Common myeloid progenitor, CD34-positive (primary cell): ENCODE measurements around the gene TLCD5.

ENCODE experiments used
- CTCF ChIA-PET: fragments of 350-600 bp; sonication (Branson Sonifier 250); formaldehyde crosslinking; loops from one replicate; lab custom pipeline; 2021; ENCODE audit warnings: antibody characterized with exemption; lab: Charles Lee
- POLR2A ChIA-PET: fragments of 350-600 bp; sonication (Branson Sonifier 250); formaldehyde crosslinking; loops from one replicate; lab custom pipeline; 2021; ENCODE audit warnings: antibody characterized with exemption; lab: Charles Lee
- DNase-seq, 3 donors: peaks; one replicate each; pipeline versions ENCODE4 v3.0.0 to v3.0.0-alpha.2; 2013
- H3K27ac ChIP-seq, 2 experiments: 1 replicate in 1 of 2; 2 replicates in 1 of 2; pipeline ENCODE4 v1.7.0; 2013; ENCODE audit warnings: inconsistent platforms in 2 of 2, low read length in 2 of 2, mild to moderate bottlenecking in 2 of 2, low read depth in 1 of 2, moderate library complexity in 1 of 2; ENCODE audit not compliant: severe bottlenecking in 2 of 2, insufficient read depth in 1 of 2, poor library complexity in 1 of 2
- H3K27me3 ChIP-seq, 5 experiments: replicated peaks in 2 of 5; 1 replicate in 3 of 5; 2 replicates in 2 of 5; pipeline versions ENCODE4 v1.6.1 to v1.7.0; 2013; ENCODE audit warnings: low read length in 4 of 5, mild to moderate bottlenecking in 2 of 5, moderate library complexity in 2 of 5, inconsistent platforms in 1 of 5; ENCODE audit not compliant: insufficient read depth in 5 of 5, control insufficient read depth in 4 of 5
- H3K36me3 ChIP-seq, 4 experiments: 1 replicate in 2 of 4; 2 replicates in 2 of 4; pipeline versions ENCODE4 v1.6.1 to v1.7.0; 2013; ENCODE audit warnings: low read length in 3 of 4, control low read depth in 1 of 4, mild to moderate bottlenecking in 1 of 4; ENCODE audit not compliant: control insufficient read depth in 4 of 4, insufficient read depth in 4 of 4
- H3K4me1 ChIP-seq, 4 experiments: 1 replicate in 3 of 4; 2 replicates in 1 of 4; pipeline versions ENCODE4 v1.6.1 to v1.7.1; 2013; ENCODE audit warnings: low read length in 3 of 4, mild to moderate bottlenecking in 3 of 4, control low read depth in 1 of 4, inconsistent platforms in 1 of 4, moderate library complexity in 1 of 4; ENCODE audit not compliant: control insufficient read depth in 4 of 4, insufficient read depth in 4 of 4; ENCODE audit errors: control extremely low read depth in 1 of 4
- H3K4me3 ChIP-seq, 7 experiments: 1 replicate in 4 of 7; 2 replicates in 3 of 7; pipeline versions ENCODE4 v1.5.1 to v1.7.0; 2013; ENCODE audit warnings: mild to moderate bottlenecking in 7 of 7, low read length in 6 of 7, moderate library complexity in 6 of 7, inconsistent platforms in 2 of 7, low read depth in 2 of 7, control low read depth in 1 of 7; ENCODE audit not compliant: insufficient read depth in 4 of 7, control insufficient read depth in 1 of 7; ENCODE audit errors: extremely low read depth in 1 of 7
- H3K9me3 ChIP-seq, 5 experiments: 1 replicate in 4 of 5; 2 replicates in 1 of 5; pipeline versions ENCODE4 v1.6.1 to v1.7.1; 2013; ENCODE audit warnings: low read length in 4 of 5, mild to moderate bottlenecking in 2 of 5, inconsistent platforms in 1 of 5, low read depth in 1 of 5, moderate library complexity in 1 of 5; ENCODE audit not compliant: control insufficient read depth in 4 of 5, insufficient read depth in 2 of 5; ENCODE audit errors: control extremely low read depth in 1 of 5
- WGBS: methylation state at CpG from one replicate; pipeline ENCODE4 v1.1.5; 2013; ENCODE audit not compliant: insufficient coverage; 5-methylcytosine and 5-hydroxymethylcytosine counted together

Gene TLCD5

DNA sequence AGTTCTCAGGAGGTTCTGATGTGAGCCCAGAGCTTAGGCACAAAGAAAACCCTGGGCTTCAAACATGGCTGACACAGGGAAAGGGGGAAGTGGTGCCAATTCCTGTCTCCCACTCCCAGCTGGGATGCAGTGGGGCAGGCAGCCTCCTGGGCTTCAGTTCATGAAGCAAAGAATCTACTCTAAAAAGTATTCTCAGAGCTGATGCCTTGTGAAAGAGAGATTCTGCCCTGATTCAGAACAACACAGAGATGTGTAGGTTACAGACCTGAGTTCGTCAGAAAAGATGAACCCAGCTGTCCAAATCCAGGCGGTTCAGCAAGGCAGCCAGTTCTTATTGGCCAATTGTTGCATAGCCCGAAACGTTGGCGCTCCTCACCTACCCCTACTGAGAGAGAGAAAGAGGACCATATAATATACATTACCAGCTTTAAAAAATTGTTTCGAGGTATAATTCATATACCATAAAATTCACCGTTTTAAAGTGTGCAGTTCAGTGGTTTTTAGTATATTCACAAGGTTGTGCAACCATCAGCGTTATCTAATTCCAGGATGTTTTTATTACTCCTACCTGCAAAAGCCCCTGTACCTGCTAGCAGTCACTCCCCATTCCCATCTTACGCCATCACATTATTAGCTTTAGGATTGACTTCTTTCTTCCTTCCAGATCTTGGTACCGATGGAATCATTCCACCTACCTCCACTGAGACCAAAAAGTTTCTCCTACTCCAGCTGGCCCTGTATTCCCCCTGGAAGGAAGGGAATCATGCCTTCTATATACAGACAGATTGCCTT is 7.2 kb upstream of the TLCD5 start:
- Histone ChIP-seq H3K4me1 (no peaks in the 10 kb centered on the region), H3K36me3 (no peaks in the 10 kb centered on the region), H3K27ac (no peak overlapping the region), H3K9me3 (no peaks in the 10 kb centered on the region), H3K4me3 (no peak overlapping the region), H3K27me3 (peaks cover 0 to 26% (median 9%) of the 10 kb centered on the region in 5 experiments)
- WGBS: 89% methylated on average over 3 of the region's 10 CpGs
- ChIA-PET POLR2A (interaction anchor here (0.7 kb wide), 1 partner anchor 9 kb away, joined by 3 read pairs; no protein-coding TSS in a partner anchor), CTCF (interaction anchor here (0.8 to 9.2 kb wide), 5 partner anchors 8 to 146 kb away, joined by 3 to 78 read pairs (median 6); partner anchors contain the start of gene TLCD5)
- DNase-seq: no peak

DNA sequence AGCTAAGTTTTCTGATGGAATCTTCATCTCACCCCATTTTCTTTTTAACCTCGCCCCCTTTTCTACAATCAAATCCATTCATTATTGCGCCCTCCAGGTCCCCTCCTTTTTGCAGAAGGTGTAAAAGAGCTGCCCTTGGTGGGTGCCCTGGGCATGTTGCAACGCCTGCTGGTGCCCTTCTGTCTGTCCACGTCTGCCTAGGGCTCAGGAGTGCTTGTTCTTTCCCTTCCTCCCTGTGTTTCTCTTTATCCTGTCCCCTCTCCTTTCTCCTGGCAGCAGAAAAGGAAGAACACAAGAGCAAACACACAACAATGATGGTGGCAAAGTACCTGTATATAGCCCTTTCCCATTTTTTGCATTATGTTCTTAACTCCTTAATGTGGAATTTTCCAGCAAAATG is 6.2 kb upstream of the TLCD5 start:
- Histone ChIP-seq H3K27ac (no peak overlapping the region), H3K4me3 (no peak overlapping the region), H3K27me3 (peaks cover 0 to 30% (median 9%) of the 10 kb centered on the region in 5 experiments), H3K36me3 (no peaks in the 10 kb centered on the region), H3K9me3 (no peaks in the 10 kb centered on the region), H3K4me1 (no peaks in the 10 kb centered on the region)
- POLR2A ChIA-PET: no interaction called here
- WGBS: 96% methylated on average over 3 of the region's 4 CpGs
- no peak for DNase-seq
- CTCF ChIA-PET: interaction anchor here (9.2 kb wide), 1 partner anchor 18 kb away, joined by 78 read pairs; no protein-coding TSS in a partner anchor

DNA sequence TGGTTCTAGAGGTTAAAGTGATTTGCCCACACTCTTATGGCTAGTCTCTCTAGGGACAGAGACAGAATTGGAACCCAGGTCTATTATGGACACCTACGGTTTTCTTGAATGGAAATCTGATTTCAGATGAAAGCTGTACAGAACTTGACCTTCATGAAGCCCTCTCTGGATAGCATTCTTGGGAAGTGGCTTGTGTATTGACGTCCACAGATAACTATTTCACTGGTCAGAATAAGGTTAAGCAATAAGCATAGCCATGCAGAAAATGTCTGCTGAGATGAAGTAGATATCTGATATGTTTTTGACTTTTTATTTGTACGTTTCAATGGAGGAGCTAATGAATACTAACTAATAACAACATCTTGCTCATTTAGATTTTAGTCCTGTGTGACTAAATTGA is 1.1 kb downstream of the TLCD5 start:
- CTCF ChIA-PET: interaction anchor here (1.2 to 2.2 kb wide), 5 partner anchors 9 to 23 kb away, joined by 4 to 7 read pairs (median 5); no protein-coding TSS in a partner anchor
- WGBS: 71% methylated on average over 1 of the region's 3 CpGs
- Histone ChIP-seq H3K36me3 (peaks cover 0 to 16% (median 5%) of the 10 kb centered on the region in 4 experiments), H3K9me3 (no peaks in the 10 kb centered on the region), H3K4me3 (peak overlapping the region in 4 of 7 experiments; percentile 65 to 82 (median 76)), H3K27ac (no peak overlapping the region), H3K4me1 (peaks cover 1 to 29% (median 15%) of the 10 kb centered on the region in 4 experiments), H3K27me3 (peaks cover 0 to 16% (median 0%) of the 10 kb centered on the region in 5 experiments)
- no peak for DNase-seq
- POLR2A ChIA-PET: interaction anchor here (1.7 kb wide), 1 partner anchor 12 kb away, joined by 3 read pairs; no protein-coding TSS in a partner anchor

DNA sequence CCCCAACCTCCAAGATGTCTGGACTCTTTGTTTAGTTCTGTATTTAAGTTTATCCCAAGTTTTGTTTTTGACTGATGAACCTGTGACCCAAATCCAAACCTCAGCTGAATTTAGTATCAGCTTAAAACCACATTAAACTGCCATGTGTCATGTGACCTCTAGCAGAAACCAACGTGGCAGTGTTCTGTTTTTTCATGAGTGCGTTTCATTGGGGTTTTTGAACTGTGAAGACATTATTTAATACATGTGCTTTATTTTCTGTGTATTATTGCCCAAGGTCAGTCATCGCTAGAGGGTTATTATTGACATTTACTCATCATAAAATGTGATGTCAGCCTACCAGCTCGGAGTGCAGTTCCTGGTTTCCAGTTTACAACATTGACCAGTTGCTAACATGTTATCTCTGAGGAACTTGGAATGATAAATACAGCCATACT is 1.8 kb downstream of the TLCD5 start:
- Histone ChIP-seq H3K4me3 (peak overlapping the region in 1 of 7 experiments; percentile 82), H3K36me3 (peaks cover 0 to 18% (median 5%) of the 10 kb centered on the region in 4 experiments), H3K9me3 (no peaks in the 10 kb centered on the region), H3K27me3 (peaks cover 0 to 19% (median 0%) of the 10 kb centered on the region in 5 experiments), H3K27ac (no peak overlapping the region), H3K4me1 (peaks cover 1 to 29% (median 15%) of the 10 kb centered on the region in 4 experiments)
- ChIA-PET CTCF (interaction anchor here (1.2 to 2.2 kb wide), 4 partner anchors 10 to 24 kb away, joined by 5 to 7 read pairs (median 6); no protein-coding TSS in a partner anchor), POLR2A (interaction anchor here (1.7 kb wide), 1 partner anchor 11 kb away, joined by 3 read pairs; no protein-coding TSS in a partner anchor)
- peak in 2 of 3 donors; percentile 70 to 82 for DNase-seq
- no CpG with 5 or more reads among the region's 4 CpGs for WGBS

DNA sequence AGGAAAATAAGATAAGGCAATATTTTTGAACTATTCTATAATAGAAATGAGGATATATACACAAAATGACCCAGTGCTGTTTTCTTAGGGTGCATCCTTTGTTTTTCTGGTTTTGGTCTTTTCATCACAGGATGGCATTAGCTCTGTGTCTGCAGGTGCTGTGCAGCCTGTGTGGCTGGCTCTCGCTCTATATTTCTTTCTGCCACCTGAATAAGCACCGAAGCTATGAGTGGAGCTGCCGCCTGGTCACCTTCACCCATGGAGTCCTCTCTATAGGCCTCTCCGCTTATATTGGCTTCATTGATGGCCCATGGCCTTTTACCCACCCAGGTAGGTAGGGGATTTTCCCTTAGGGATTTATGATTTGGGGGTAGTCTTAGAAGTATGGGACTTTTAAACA is 2.2 kb downstream of the TLCD5 start:
- DNase-seq: no peak
- no peaks in the 10 kb centered on the region for H3K9me3 ChIP-seq
- H3K4me1 ChIP-seq: peaks cover 1 to 29% (median 15%) of the 10 kb centered on the region in 4 experiments
- CTCF ChIA-PET: interaction anchor here (1.6 to 2.2 kb wide), 2 partner anchors 10 to 13 kb away, joined by 5 read pairs; no protein-coding TSS in a partner anchor
- POLR2A ChIA-PET: interaction anchor here (1.7 kb wide), 1 partner anchor 11 kb away, joined by 3 read pairs; no protein-coding TSS in a partner anchor
- H3K36me3 ChIP-seq: peaks cover 0 to 18% (median 5%) of the 10 kb centered on the region in 4 experiments
- no peak overlapping the region for H3K4me3 ChIP-seq
- 100% methylated on average over 1 of the region's 4 CpGs for WGBS
- H3K27ac ChIP-seq: no peak overlapping the region
- H3K27me3 ChIP-seq: peaks cover 0 to 19% (median 0%) of the 10 kb centered on the region in 5 experiments

DNA sequence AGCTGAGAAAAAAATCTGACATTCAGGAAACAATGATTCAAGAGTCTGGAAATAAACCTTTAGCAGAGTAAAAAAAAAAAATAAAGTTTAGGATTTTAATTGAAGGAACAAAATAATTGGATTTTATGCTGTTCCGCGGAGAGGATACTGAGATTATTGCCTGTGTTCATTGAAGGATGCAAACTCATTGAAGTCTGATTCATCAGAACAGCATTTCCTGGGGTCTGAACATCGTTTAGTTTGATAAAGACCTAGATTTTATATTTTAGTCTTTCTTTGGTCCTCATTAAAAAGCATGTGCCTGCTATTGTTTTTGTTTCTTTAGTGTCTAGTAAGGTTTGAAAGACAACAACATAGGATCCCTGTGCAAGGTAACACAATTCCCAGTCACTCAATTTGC is 4.5 kb downstream of the TLCD5 start:
- Histone ChIP-seq H3K27me3 (peaks cover 0 to 16% (median 0%) of the 10 kb centered on the region in 5 experiments), H3K4me3 (no peak overlapping the region), H3K36me3 (peaks cover 0 to 18% (median 5%) of the 10 kb centered on the region in 4 experiments), H3K4me1 (peaks cover 1 to 35% (median 15%) of the 10 kb centered on the region in 4 experiments), H3K9me3 (no peaks in the 10 kb centered on the region), H3K27ac (no peak overlapping the region)
- CTCF ChIA-PET: no interaction called here
- POLR2A ChIA-PET: no interaction called here
- DNase-seq: no peak
- WGBS: 97% methylated on average over 2 of the region's 3 CpGs
